Measurements from ENCODE around the gene RNF166.
A peak's percentile ranks its signal among the peaks of the same experiment; 100 is the strongest.
"Not testable (repeated sequence)": the region's sequence is repeated elsewhere in the genome, so short reads cannot be mapped to it uniquely, and the experiment has no call there.

RNF166 gene

DNA sequence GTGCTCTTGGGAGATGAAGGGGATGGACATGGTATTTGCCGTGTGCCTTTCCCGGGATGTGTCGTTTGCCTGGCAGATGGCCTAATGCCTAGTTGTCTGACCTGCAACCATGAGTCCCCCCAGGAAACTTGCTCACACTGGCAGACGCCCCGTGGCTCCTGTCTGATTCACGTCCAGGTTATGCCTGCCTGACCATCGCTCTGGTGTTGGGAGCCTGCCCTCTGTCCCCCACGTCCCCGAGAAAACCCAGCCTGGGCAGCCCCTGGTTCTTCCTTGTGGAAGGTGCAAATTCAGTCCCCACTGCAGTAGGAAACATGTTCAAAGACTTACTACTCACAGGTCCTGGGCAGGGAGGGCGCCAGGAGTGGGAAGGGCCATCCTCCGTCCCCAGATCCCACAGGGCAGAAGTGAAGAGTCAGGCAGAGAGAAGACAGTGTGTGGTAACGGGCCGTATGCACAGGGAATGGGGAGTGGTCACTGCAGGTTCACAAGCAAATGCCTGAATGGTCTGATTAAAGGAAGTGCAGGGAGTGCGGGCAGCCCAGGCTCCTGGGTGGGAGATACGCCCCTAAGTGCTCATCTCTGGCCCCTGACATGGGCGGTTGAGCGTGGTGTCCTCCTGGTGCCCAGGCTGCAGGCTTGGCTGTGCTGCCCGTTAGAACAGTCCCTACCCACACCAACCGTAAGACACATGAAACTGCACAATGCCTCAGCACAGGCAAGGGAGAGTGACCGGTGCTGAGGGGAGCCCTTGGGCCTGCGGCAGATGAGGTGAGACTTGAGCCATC, 15.7 kb downstream of the RNF166 start:
- no peak for DNase-seq

DNA sequence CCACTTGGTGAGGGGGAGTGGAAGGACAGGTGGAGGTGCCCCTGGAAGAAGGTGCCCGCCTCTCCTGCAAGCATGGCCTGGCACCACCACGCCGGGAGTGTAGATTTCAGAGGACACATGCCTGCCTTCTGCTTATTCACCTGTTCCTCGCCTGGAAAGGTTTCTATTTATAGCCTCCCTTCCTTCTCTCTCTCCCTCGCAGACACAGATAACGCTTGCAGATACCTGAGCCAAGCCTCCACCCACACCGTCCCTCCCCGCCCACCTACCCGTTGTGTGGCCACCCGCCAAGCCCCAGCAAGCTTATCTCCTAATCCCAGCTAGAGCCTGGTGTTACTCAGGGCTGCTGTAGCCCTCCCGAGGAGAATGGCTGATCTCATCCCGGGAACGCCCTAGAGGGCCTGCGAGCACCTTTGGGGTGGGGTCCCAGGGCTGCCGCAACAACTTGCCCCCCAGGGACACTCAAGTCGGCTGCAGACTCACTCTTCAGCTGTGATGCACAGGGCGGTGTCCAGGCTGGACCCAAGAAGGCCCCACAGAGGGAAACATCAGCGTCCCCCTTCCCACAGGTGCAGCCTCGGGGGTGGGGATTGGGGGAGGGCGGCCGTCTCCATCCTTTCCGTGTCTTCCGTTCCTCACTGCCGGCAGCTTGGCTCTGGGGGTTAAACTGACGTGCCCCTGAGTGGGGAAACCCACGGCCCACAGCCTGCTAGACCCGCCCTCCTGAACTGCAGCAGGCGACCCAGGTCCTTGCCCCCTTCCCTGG, 18.0 kb downstream of the RNF166 start:
- no peak for DNase-seq

DNA sequence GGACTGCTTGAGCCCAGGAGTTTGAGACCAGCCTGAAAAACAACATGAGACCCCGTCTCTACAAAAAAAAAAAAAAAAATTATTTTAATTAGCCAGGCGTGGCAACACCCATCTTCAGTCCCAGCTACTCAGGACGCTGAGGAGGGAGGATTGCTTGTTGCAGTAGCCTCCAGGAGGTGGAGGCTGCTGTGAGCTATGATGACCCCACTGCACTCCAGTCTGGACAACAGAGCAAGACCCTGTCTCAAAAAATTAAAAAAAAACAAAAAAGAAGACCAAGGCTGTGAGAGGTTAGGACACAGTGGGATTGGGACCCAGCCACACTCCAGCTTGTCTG, 18.6 kb downstream of the RNF166 start:
- no peak for DNase-seq

DNA sequence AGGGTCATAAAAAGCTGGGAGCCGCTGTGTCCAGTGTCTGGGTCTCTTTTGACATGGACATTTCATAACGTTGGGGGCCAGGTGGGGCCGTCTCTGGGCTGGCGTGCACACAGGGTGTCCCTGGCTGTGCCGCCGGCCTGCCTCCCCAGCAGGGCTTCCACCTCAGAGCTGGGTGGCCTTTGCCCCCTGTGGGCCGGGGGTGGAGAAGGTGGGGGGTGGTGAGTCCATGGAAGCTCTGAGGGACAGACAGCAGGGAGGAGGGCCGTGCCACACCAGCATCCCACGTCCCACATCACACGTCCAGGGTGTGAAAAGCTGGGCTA, 19.0 kb downstream of the RNF166 start:
- DNase-seq: no peak

DNA sequence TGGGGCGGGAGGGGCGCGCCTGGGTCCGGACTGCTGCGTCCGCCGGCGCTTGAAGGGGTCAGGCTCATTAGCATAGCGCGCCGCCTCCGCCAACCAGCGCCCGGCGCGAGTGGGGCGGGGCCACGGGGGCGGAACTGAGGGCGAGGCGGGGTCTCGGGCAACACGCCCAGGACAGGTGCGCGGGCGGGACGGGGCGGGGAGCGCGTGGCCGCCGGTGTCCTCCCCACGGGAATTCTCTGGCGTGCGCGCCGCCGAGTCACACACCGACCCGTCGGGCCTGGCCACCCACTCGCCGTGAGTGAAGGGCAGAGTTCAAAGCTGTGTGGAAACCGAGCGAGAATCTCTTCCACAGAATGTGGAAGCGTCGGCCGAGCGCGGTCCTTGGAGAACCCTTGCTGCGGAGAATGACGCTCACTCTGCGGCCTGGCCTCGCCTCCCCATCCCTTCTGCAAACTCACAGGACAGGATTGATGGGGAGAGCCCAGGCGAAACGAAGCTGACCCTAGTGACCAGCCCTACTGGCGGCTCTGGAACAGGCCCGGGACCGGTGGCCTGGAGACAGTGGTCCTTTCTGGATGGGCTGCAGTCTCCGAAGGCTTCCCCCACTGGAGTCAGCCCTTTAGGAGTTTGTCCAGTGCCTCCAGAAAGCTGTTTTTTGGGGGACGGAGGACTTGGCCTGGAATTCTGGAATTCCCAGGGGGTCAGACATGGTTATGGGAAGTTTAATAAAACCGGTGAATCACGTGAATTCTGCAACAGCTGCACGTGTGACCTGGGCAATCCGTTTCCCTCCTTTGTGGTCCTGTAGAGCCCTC, 19.6 kb downstream of the RNF166 start, which contains the start of gene SNAI3:
TSS of gene SNAI3 (minus strand) at position 69 of the 815 bp plus-strand sequence. CDS start 101 bp downstream, outside the sequence.
- peak; percentile 78 for DNase-seq

DNA sequence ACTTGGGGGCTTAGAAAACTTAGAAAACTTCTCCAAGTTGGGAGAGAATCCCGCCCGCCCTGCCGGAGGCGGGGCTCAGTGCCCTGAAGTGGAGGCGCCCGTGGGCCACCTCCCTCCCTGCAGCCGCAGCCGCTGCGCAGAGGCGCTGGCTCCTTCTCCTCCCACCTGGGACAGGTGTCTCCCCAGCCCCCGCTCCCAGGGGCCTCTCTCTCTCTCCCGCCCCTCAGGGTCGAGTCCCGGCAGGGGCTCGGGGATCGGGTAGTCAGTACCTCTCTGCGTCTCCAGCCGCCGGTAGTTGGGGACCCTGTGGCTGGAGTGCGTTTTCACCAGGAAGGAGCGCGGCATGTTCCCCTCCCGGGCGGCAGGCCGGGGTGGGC, 20.2 kb downstream of the RNF166 start:
- peak; percentile 27 for DNase-seq

DNA sequence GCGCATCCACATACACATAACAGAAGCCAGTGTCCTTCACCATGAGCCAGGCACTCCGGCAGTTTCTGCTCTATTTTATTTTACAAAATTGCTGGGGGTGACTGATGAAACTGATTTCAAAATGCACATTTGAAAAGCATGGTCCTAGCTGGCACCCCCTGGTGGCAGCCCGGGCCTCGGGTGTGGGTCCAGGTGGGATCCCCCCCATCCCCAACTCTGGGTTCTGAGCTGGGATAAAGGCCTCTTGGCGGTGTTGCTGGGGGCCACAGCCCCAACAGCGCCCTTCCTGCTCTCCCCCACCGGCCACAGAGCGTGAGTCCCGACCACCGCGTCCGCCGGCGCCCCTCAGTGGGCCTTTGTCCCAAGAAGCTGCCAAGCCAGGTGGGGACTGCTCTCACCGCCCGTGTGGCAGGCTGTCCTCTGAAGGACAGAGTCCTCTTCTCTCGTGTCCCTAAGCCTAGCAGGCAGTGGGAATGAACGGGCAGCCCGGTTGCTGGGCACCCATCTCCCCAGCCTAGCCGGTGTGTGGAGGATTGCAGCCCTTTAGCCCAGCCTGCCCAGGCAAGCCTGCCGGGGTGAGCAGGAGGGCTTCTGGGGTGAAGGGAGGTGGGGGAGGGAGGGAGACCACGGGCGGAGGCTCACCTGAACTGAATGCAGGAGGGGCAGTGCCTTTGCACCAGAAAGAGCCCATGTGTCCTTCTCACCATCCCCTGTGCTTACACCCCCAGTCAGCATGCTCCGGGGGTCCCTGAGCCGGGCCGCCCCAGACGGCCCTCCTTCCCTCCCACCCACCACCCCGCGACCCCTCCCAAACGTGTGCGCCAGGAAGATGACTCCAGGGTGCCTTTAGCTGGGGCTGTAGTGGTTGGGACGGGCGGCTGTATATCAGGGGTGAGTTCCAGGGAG, 20.8 kb downstream of the RNF166 start:
- DNase-seq: peak; percentile 58

DNA sequence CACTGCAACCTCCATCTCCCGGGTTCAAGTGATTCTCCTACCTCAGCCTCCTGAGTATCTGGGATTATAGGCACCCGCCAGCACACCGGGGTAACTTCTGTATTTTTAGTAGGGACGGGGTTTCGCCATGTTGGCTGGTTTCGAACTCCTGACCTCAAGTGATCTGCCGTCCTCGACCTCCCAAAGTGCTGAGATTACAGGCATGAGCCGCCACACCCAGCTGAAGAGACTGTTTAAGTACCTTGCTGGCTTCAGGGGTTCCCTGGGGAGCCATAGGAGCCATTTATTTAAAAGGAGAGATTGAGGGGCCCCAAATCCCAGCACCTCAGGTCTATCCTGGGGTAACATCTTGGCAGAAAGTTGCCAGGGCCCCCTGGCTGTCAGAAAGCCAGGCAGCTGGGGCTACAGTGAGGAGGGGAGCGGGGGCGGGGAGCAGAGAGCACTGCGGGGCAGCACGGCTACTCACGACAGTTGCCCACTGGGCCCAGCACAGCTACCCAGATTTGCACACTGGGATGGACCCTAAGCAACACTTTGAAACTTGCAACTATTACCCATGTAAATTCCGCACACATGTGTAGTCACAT, 21.5 kb downstream of the RNF166 start:
- DNase-seq: no peak

DNA sequence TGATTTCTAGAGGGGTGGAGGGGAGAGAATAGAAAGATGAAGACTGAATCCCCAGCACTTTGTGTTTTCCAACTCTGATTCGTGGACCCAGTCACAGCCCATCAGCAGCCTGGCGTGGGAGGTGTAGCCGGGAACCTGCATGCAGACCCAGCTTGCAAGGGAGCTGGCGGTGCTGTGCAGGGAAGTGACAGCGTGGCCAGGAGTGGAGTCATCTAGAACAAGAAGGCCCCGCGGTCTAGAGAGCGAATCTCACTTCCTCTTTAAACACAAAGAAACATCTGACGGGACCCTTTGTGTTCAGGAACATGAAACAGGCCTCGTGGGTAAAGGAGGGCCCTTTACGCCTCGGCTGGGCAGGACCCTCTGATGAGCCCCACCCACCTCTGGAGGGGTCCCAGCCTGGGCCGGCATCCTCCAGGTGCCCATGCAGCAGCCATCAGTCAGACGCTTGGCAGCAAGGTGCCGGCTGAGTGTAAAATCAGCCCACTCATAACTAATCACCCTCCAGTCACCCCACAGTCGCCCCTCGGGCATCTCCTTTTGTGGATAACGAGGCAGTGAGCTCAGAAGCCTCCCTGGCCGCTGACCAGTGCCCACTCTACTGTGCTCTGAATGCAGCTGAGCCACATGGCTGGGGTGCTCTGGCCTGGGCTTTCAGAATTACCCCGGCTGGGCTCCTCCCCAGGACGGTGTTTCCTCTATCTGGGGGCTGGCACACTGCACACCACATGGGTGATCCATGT, 24.3 kb downstream of the RNF166 start:
- peak; percentile 61 for DNase-seq

DNA sequence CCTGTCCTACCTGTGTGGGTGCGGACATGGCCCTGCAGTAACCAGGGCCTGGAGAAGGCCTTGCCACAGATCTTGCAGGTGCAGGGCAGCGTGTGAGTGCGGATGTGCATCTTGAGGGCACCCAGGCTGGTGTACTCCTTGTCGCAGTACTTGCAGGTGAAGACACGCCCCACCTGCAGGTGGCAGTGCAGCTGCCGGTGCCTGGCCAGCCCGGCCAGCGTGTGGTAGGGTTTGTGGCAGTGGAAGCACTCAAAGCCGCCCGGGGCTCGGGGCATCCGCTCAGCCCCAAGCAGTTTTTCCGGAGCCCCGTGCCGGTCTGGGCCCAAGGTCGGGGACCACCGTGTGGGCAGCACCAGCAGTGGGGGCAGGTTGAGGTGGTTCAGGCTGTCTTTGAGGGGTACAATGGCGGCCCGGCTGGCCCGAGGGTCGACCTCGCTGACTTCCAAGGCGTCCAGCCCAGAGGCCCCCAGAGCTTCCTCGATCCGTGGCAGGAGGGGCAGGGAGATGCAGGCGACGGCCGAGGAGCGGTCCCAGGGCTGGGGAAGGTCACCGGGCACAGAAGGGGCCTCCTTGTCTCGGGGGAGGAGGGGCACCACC, 25.0 kb downstream of the RNF166 start:
- peak; percentile 45 for DNase-seq

DNA sequence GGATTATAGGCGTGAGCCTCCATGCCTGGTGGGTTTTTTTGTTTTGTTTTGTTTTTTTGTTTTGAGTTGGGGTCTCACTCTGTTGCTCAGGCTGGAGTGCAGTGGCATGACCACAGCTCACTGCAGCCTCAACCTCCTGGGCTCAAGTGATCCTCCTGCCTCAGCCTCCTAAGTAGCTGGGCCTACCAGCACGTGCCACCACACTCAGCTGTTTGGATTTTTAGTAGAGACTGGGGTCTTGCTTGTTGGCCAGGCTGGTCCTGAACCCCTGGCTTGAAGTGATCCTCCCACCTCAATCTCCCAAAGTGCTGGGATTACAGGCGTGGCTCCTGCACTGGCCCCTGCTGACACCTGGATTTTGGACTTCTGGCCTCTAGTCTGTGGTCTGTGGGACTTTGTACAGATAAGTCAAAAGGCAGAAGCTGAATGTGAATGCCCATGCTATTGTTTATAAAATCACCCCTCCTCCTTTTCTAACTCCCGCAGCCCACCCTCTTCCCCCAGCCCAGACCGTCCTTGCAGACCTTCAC, 25.6 kb downstream of the RNF166 start:
- no peak for DNase-seq

DNA sequence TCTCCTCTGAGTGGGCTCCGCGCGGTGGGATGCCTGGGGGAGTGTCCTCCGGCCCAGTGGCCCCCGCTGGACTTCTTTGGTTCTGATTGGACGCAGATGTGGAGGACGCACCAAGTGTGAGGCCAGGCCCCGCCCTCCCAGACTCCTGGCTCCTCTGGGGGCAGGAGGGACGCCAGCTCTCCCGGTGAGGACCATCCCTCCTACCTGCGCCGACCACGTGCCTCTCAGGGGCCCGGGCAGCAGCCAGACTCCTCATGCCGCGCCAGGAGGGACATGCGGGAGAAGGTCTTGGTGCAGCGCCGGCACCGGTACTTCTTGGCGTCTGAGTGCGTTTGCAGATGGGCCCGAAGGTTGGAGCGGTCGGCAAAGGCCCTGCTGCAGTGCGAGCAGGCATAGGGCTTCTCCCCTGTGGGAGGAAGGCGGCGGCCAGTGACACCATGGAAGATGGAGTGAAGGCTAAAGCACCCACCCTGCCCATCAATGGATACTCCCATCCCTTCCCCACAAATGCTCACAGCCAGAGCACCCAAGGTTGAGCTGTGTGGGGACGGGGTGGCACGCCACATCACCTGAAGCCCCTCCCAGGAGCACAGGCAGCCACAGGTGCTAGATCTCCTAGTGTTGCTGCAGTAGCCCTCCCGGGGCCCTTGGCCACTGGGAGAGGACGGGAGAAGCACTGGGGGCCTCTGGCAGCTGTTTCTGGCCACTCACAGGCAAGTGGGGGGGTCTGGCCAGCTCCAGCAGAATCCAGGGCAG, 27.8 kb downstream of the RNF166 start:
- no peak for DNase-seq

DNA sequence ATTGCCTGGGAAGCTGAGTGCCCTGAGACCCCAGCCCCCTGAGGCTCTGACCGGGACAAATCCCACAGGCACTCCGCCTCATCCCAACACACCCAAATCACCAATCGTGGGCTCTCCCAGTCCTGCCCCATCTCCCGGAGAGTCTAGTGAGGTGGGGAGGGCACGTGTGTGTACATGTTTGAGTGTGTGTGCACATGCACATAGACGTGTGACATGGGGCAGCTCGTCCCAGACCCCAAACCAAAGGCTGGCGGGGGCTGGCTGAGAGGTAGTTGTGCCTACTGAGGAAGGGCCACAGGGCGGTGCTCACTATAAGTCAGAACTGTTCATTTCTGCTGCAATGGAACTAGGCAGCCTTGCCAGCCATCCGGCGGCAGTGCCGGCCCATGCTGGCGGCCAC, 28.5 kb downstream of the RNF166 start:
- DNase-seq: no peak

DNA sequence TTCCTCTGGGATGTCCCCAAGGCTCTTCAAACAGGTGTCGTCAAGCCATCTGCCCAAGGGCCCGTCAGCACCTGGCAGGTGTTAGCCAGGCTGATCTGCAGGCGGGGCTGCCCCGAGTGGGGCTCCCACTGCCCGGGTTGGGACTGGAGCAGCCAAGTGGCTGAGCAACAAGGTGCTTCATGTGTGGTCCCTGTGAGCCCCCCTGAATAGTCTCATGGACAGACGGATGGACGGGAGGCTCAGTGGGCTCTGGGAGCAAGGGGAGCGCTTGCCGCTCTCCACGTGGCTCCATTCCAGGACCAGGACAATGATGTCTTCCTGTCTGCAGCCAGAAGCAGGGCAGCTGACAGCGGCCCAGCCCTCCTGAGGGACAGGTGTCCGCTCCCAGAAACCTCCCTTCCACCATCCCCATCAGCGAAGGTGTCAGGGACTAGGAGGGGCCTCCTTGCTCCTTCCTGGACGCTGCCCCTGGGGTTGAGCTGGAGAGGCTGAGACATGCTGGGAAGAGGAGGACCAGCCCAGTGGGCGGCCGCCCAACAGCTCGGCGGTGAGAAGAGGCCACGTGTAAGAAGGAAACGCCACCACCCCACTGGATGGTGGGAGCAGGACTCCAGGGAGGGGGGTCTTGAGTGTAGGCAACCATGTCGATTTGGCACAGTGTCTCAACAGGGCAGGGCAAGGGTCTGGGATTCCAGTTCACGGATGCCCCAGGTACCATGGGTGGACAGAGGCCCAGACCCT, 29.5 kb downstream of the RNF166 start:
- DNase-seq: no peak

DNA sequence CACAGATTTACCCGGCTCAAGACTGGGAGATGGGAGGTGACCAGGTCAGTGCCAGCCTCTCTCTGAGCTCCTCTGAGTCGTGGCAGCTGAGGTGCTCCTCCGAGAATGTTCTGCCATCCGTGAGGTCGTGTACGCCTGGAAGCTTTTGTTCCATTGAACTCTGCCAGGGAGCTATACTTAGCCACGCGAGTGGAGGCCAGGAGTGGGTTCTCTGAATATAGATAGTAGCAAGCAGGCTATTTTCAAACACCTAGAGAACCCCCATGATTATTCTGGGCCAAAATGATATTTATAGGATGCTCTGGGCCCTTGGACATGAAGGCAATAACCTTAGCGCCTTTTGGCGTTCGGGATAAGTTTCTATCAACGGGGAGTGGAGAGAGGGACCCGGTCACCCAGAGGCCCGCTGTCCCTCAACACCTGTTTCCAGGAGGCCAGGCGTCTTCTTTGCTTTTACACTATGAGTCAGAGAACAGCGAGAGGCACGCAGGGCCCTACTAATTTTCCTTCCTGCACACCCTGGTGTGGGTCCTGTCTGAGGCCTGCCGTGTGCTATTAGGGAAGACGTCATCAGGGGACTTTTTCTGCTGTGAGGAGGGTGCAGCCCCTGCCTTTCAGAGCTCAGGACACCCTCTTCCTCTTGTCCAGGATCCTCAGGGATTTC, 32.4 kb downstream of the RNF166 start:
- DNase-seq: no peak

DNA sequence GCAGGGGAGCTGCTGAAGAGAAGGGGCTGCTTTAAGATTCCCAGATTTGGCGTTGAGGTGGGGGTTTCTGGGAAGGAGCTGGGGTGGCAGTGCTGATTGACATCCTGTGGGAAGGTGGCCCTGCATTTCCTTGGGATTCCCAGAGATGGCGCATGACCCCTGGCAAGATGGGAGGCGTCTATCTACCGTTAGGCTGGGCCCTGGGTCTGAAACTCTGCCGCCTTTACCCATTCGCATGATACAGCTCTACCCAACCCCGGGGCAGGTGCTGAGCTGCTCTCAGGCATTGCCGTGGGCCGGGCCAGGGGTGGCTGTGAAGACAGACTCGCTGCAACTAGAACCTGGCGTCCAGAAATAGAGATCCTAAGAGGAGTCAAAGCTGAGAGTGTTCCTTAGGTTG, 33.4 kb downstream of the RNF166 start:
- no peak for DNase-seq

DNA sequence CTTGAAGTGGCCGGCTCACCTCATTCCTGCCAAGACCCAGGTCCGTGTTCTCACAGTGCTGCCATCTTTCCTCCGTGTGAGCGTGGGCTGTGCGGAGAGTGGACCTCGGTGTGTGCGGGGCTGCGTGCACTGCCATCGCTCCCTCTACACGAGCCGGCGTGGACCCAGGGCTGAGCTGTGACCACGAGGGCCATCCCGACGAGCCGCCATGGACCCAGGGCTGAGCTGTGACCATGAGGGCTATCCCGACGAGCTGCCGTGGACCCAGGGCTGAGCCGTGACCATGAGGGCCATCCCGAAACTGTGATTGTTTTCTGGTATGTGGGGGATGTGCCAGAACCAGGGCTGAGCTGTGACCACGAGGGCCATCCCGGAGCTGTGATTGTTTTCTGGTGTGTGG, 34.4 kb downstream of the RNF166 start:
- DNase-seq: no peak

DNA sequence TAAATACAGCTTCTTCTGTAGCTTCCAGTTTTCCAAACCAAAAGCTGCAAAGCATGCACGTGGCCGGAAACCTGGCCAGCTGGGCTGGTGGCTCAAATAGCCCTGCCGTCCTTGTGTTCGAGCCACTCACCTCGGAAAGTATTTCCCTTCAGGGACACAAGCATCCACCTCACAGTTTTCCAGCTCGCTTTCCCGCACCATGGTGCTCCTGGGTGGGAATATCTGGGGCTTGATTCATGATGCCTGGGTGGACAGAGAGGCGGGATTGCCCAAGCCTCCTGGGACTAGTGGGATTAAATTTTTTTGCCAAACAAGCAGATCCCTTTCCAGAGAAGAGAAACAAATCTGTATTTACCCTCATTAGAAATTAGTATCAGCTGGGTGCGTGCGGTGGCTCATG, 36.2 kb downstream of the RNF166 start:
- no peak for DNase-seq

DNA sequence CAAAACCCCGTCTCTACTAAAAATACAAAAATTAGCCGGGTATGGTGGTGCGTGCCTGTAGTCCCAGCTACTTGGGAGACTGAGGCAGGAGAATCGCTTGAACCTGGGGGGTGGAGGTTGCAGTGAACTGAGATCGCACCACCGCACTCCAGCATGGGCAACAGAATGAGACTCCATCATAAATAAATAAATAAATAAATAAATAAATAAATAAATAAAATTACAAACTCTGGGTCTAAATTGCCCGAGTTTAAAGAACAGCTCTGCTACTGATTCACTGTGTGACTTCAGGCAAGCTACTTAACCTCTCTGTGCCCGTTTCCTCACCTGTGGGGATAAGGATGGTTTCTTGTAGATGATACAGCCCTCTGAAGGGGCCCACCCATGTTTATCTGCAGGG, 36.7 kb downstream of the RNF166 start:
- DNase-seq: not testable (repeated sequence)
